RPMI8226 (cell line): Measurements from ENCODE around the gene COPS8.

ENCODE experiments used
- DNase-seq: peaks from one replicate; pipeline ENCODE4 v3.0.0-alpha.2; 2015

Gene COPS8

DNA sequence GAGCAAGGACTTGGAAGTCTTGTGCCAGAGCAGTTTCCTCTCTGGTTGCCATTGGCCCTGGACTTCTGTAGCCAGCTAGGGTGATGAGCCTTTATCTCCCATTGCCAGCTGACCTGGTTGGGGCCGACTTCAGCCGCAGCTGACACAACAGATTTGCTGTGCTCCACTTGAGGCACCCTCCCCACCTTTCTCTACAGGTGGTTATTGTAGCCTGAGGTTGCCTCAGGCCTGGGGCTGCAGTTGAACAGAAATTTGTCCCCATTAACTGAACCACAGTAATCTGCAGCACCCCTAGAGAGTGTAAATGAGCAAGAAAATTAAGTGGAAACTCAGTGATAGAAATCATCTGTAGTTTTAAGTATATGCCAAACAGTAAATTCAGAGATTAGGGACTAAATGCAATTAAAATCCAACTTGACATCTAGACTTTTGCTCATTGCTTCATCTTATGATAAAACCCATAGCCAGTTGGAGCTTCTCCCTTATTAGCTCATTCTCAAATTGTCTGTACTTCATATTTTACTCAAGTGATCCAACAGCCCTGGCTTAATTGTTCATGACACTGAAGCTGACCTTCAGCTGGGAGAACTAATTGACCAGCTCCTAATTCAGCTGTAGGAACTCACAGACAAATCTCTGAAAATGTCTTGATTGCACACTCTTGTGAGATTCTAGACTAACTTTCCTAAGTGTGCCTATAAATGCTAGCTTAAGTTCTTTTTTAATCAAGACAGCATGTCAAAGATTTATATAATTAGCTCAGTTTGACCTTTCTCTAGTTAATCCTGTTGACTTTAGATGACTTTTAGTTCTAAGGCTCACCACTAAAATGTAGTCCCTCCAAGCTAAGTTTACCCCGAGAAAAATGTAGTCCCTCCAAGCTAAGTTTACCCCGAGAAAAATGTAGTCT, 48.9 kb downstream of the COPS8 start:
- peak; percentile 28 for DNase-seq

GRCh38 chr2:237136824-237137223, 51.1 kb downstream of the COPS8 start:
- no peak for DNase-seq

DNA sequence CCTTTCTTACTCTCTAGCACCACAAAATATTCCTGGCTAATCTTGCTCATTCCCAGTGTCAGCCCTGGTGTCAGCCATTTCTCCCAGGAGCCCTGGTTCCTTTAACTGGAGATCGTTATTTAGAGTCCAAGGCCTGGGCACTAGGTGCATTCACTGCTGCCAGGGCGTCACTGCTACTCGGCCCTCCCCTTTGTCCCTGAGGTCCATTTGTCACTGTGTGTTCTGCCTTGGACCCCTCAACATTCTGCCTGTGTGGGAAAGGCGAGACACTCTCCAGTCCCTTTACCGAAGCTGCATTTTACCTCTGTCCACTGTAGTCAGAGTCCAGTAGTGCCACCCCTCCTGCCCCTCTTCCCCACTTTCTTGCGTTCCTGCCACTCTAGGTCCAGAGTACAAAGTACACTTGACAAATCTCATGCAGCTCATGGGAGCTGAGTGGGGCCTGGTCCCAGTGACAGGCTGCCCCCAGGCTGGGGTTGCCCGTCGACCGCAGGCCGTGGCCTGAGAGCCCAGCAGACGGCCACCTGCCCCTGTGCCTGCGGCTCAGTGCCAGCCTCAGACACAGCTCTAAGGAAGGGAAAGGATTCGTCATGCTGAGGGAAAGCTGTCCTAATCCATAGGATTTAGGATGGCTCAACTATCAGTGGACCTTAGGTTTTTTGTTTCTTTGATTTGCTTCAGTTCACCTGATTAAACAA, 52.1 kb downstream of the COPS8 start:
- DNase-seq, result no peak

GRCh38 chr2:237139123-237139675, 53.5 kb downstream of the COPS8 start:
- DNase-seq, result no peak

- DNase-seq, result no peak
Measured at GRCh38 chr2:237140689-237141285, 55.1 kb downstream of the COPS8 start.

DNA sequence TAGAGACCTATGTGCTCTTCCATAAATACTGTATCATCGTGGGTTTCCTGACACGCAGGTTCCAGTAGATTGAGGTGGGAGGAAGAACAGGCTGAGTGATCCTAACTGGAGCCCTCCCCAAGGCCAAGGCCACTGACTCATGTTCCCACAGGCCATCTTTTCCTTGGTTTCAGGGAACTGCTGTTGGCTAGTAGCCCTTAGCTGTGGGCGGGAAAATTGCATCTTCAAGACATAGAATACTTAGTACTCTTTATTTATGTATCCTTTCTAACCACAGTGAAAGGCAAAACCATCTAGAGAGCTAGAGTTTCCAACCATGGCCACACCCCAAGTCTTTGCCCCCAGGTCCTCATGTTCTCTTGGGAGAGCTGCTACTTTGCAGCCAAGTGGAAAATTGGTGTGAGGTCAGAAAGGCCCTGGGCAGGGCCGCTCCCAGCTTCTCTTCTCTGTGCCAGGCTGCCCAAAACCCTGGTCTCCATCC, 55.9 kb downstream of the COPS8 start:
- no peak for DNase-seq

- no peak for DNase-seq
Measured at GRCh38 chr2:237143118-237143517, 57.4 kb downstream of the COPS8 start.

DNA sequence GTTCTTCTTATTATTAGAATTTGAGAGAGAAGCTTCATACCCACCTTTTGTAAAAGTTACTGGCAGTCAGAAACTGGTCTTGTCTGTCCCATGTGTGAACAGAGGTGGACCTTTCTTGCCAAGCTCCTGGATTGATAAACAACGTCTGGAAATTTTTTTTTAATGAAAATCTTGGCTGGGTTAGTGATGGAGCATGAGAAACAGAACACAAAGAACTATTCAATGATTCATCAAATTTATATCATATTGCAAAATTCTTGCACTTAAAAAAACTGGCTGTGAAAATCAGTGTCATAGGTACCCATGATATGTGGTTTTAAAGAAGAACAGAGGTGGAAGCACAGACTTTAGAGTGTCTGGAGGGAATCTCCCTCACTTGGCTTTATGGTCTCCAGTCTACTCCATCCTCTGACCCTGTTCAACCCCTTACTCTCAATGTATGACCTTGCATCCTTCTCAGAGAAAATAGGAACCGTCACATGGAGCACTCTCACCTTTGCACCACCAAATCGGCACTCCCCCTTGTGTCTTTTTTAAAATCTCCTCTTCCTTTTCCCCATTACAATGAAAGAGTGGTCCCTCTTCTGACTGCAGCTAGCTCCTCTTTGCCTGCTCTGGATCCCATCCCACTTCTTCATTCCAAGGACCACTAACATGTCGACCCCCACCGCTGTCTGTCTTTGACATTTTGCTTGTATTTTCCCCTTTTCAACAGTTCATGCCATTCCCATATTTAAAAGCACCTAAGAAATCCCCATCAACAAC, 58.2 kb downstream of the COPS8 start:
- DNase-seq, result no peak

GRCh38 chr2:237144516-237144915, 58.8 kb downstream of the COPS8 start:
- DNase-seq, result no peak

- DNase-seq, result no peak
Measured at GRCh38 chr2:237147317-237147716, 61.6 kb downstream of the COPS8 start.

DNA sequence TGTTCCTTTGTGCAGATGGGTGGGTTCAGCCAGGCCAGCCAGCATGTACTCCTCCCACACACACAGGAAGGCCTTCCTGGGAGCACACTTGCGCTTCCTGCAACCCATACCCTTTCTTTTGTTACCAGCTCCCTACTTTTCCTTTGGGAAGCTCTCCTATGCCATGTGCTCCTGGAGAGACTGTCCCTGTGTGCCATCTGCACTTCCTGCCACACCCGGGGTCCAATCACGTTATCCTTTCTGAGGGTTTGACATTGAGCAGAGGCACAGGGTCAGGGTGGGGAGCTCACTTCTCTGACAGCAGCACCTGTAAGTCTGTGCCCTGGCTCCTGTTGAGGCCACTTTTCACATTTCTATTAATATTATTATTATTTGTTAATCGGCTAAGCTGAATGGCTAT, 62.9 kb downstream of the COPS8 start:
- no peak for DNase-seq

GRCh38 chr2:237149425-237149824, 63.7 kb downstream of the COPS8 start:
- no peak for DNase-seq
